ENCODE data around the gene POPDC3.
"Not testable (repeated sequence)": the region's sequence is repeated elsewhere in the genome, so short reads cannot be mapped to it uniquely, and the experiment has no call there.

Gene POPDC3

DNA sequence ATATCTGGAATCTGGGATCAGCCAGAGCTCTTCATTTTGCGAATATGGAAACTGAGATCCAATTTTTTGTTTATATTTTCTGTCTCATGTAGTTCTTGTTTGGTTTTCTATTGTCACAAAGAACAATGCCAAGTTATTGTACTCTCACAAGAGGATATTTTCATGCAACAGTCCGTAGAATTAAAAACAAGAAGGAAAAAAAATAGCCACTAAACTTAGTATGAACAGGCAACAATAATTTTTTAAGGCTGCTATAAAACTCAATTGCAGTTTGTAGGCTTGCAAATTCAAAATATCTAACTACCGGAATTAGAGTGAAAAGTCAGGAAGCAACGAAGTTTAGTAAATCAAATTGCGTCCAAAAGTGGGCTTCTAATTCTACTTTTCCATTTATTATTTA lies 1.2 kb downstream of the POPDC3 start:
- DNase-seq (ENCODE audit: low spot score), result no peak
- TF ChIP-seq, protein P1, sequence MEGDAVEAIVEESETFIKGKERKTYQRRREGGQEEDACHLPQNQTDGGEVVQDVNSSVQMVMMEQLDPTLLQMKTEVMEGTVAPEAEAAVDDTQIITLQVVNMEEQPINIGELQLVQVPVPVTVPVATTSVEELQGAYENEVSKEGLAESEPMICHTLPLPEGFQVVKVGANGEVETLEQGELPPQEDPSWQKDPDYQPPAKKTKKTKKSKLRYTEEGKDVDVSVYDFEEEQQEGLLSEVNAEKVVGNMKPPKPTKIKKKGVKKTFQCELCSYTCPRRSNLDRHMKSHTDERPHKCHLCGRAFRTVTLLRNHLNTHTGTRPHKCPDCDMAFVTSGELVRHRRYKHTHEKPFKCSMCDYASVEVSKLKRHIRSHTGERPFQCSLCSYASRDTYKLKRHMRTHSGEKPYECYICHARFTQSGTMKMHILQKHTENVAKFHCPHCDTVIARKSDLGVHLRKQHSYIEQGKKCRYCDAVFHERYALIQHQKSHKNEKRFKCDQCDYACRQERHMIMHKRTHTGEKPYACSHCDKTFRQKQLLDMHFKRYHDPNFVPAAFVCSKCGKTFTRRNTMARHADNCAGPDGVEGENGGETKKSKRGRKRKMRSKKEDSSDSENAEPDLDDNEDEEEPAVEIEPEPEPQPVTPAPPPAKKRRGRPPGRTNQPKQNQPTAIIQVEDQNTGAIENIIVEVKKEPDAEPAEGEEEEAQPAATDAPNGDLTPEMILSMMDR (IDR thresholded peaks at IDR 0.05; ENCODE audit: borderline replicate concordance, control extremely low read depth, extremely low read depth, insufficient read depth, missing control alignments), result no peak
- in situ Hi-C loops (cut with MboI; ENCODE audit: low sequenced_read_pairs, unreplicated experiment), result no loop called here

DNA sequence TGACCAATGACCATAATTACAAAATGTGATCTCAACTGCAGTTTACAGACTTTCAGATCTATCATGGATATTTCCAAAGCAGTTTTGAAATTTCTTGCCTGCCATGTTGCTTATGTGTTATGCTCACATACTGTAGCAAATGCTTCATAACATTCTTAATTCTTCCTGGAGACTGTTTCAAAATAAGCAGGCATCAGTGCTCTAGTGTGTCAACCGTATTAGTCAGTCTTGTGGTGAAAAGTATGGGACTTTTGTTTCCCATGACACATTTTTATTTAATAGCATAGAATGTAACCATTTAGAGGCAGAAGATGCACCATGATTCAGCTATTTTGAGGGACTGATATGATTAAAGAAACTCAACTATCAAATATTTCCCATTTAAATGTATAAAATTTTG lies 1.7 kb downstream of the POPDC3 start:
- DNase-seq (ENCODE audit: low spot score), result no peak
- in situ Hi-C loops (cut with MboI; ENCODE audit: low sequenced_read_pairs, unreplicated experiment), result no loop called here
- TF ChIP-seq, protein P1 (IDR thresholded peaks at IDR 0.05; ENCODE audit: borderline replicate concordance, control extremely low read depth, extremely low read depth, insufficient read depth, missing control alignments), result no peak

DNA sequence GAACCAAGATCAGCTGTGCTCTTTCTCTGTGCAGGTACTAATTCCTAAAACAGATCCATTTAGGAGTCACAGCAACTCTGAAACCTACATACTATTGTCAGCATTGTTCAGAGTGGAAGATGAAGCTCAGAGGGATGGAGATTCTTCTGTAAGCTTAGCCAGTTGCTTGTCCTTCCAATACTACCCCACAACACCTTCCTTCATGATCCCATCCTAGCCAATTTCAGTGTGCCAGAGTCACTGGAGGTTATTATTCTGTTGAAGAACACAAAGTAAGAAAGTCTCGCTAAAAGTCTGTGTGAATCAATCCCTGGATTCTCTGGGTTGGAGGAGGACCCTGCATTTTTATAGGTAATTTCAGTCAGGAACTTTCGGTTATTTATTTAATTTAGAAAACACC lies 2.3 kb downstream of the POPDC3 start:
- DNase-seq (ENCODE audit: low spot score), result no peak
- TF ChIP-seq, protein P1 (IDR thresholded peaks at IDR 0.05; ENCODE audit: borderline replicate concordance, control extremely low read depth, extremely low read depth, insufficient read depth, missing control alignments), result no peak
- in situ Hi-C loops (cut with MboI; ENCODE audit: low sequenced_read_pairs, unreplicated experiment), result no loop called here

DNA sequence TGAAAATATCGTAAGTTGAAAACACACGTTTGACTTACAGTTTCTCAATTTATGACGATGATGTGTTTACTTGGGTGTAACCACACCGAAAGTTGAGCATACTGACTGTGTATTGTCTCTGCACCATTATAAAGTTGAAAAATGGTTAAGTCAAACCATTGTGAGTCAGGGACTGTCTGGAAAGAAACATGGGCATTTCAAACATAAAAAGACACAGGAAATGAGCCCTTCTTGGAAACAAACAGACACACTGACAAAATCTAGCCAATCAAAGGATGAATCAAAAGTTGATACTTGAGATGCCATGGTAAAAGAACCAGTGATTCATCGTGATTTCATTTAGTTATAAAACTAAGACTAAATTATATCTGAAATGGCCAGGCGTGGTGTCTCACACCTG lies 5.3 kb downstream of the POPDC3 start:
- in situ Hi-C loops (cut with MboI; ENCODE audit: low sequenced_read_pairs, unreplicated experiment), result no loop called here
- DNase-seq (ENCODE audit: low spot score), result no peak
- TF ChIP-seq, protein P1 (IDR thresholded peaks at IDR 0.05; ENCODE audit: borderline replicate concordance, control extremely low read depth, extremely low read depth, insufficient read depth, missing control alignments), result no peak

DNA sequence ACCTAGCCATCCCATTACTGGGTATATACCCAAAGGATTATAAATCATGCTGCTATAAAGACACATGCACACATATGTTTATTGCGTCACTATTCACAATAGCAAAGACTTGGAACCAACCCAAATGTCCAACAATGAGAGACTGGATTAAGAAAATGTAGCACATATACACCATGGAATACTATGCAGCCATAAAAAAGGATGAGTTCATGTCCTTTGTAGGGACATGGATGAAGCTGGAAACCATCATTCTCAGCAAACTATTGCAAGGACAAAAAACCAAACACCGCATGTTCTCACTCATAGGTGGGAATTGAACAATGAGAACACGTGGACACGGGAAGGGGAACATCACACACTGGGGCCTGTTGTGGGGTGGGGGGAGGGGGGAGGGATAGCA lies 7.3 kb downstream of the POPDC3 start:
- in situ Hi-C loops (cut with MboI; ENCODE audit: low sequenced_read_pairs, unreplicated experiment); DNase-seq (ENCODE audit: low spot score): not testable (repeated sequence)

DNA sequence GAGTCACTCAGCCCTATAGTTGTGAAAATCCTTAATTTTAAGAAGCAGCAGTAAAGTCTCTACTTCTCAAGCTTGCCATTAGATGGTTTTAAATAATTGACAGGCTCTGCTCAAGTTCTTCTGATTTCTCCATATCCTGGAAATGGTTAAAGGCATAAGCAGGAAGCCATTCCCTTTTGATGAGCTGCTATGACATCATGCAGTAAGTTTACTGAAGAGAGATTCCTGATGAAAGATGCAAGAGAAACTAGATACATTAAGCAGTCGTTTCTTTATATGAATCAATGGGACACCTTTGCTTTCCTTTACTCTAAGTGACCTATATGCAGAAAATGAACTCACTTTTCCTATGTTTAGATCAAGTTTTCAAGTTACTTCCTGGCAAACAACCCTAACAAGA lies 9.8 kb downstream of the POPDC3 start:
- TF ChIP-seq, protein P1 (IDR thresholded peaks at IDR 0.05; ENCODE audit: borderline replicate concordance, control extremely low read depth, extremely low read depth, insufficient read depth, missing control alignments), result no peak
- no peak for DNase-seq (ENCODE audit: low spot score)
- in situ Hi-C loops (cut with MboI; ENCODE audit: low sequenced_read_pairs, unreplicated experiment), result no loop called here

DNA sequence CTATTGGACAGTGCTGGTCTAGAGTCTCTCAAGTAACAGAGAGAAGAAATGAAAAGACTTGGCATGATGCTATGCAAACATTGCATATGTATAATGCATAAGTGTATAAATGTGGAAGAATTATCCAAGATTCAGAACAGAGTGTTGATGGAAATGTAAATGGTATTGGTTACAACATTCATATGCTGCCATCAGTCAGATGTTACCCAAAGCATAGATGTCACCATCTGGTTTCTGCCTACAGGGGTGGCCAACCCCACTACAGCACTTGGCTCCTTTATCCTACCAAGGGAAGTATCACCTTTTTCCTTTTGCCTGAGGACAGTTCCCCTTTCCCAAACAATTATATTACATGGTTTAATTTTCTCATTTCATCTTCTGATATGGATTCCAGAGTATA lies 11.9 kb downstream of the POPDC3 start:
- in situ Hi-C loops (cut with MboI; ENCODE audit: low sequenced_read_pairs, unreplicated experiment), result no loop called here
- TF ChIP-seq, protein P1 (IDR thresholded peaks at IDR 0.05; ENCODE audit: borderline replicate concordance, control extremely low read depth, extremely low read depth, insufficient read depth, missing control alignments), result no peak
- no peak for DNase-seq (ENCODE audit: low spot score)

All from GM13976 (cell line).